GM12874 (cell line): ENCODE data around the gene INSYN2B.

Source experiments
- CTCF ChIP-seq: IDR thresholded peaks from 2 replicates; pipeline ENCODE4 v1.5.1; 2011; ENCODE audit warnings: low read depth, mild to moderate bottlenecking, control low read depth, low read length, moderate library complexity; ENCODE audit not compliant: insufficient read depth

INSYN2B gene

GRCh38 chr5:169842699-169843098 lies 137.6 kb downstream of the INSYN2B start:
- no peak for TF ChIP-seq CTCF

- TF ChIP-seq CTCF, result no peak
Observed at GRCh38 chr5:169840405-169840804, 139.9 kb downstream of the INSYN2B start.

- no peak for TF ChIP-seq CTCF
Observed at GRCh38 chr5:169838688-169839087, 141.6 kb downstream of the INSYN2B start.

DNA sequence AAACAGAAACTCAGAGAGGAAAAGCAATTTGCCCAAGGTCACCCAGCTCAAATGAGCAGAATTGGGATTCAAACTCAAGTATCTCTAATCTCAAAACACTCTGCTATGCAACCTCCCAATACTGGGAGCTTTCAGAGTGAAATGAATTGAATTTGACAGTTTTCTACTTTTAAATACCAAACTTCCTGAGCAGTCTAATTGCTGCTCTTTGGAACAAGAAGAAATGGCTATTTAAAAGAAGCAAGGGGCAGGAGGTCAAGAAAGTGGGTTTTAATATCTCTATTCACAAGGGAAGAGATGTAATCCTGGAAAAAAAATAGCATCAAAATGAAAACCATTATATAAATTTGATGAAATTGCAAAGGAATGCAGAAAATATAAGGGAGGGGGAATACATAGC lies 142.6 kb downstream of the INSYN2B start:
- no peak for TF ChIP-seq CTCF

DNA sequence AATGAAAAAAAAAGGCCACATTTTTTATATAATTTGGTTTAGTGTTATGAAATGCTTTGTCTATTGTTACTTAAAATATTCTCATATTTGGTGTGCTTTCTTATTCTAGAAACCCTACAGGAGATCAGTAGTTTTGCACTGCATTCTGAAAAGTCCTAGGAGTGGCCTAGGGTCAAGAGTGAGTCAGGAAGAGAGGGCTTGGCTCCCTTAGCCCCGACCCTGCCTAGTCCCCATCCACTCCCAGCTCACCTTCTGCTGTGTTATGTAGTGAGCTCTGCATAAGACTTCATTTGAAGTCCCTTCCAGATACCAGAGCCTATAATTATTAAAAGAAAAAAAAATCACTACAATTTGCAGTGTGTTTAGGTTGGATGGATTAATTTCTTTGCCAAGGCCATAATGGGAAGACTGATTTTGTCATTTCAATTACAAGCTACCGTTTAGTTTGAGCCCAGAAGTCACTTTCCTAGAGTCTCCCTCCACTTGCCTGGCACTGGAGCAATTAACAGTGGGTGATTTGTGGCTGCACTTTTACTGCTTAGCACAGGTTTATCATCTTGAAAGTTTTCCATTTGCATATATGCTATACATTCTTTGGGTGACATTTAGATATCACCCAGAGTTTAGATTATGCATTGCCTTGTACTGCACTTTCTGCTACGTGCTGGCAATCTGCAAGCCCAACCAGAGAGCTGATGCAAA lies 143.3 kb downstream of the INSYN2B start:
- TF ChIP-seq CTCF, result no peak

DNA sequence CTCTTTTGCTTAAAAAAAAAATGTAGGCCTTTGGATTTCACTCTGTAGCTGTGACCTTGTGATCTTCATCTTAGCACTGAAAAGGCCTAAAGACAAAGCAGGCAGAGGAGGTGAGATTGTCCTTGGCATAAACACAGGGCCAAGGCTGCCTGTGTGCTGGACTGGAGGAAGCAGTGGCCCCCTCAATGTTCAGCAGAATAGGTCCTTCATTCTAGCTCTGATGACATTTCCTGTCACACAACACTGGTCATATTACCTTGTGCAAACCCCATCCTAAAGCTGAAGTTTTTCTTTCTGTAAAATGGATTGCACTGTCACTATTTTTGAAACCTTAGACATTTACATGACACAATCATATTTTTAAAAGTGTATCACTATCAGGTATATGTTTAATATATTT lies 147.4 kb downstream of the INSYN2B start:
- TF ChIP-seq CTCF, result no peak

DNA sequence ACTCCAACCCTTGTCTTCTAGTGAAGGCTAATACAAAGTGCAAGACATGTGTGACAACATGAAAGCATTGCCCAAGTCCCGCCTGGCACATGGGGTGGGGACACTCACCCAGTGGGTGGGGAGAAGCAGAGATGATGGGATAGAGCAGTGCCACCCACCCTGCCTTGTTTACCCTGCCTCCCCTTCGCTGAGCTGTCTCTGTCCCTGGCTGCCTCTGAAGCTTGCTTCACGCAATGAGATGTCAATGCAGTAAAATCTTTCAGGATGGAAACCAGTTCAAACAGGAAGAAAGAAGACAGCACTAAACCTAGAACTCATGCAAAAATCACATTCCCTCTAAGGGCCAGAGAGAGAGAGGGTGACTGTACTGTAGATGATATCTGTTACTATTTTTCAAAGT lies 148.0 kb downstream of the INSYN2B start:
- TF ChIP-seq CTCF, result no peak
